Measurements from ENCODE around the gene ZFX. TPM values are rescaled to one million over a fixed set of nuclear protein-coding genes. Genes with fewer than 3 reads are reported as not detected.

ZFX gene
- polyA plus RNA-seq, 5 donors = 29.1 to 47.8 (median 33.3) TPM

DNA sequence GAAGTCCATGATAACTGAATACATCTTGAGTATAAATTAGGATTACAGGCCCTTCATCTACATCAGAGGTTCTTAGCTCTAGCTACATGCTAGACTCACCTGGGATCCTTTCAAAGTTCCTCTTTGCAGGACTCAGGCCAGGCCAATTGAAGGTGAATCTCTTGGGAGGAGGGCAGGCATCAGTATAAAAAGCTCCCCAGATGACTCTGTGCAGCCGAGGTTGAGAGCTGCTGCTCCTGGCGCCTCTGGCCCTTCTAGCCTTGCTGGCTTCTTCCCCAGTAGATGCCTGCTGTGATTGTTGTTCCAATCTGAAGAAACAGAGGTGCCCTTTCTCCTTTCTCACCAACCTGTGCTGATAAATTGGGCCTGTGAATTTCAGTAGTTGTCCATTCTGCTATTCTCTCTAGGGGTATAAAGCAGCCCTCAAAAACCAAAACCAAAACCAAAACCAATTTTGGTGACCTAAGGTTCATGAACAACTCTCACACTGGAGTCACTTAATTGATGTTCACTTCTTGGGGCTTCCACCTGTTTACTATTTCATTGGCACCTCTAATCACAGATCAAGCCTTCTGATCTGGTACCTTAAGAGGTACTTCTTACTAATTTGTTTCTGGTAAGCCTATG lies 85.7 kb downstream of the ZFX start:
- DNase-seq = no peak

GRCh38 chrX:24241822-24242648 lies 92.5 kb downstream of the ZFX start:
- DNase-seq = peak in 1 of 2 donors; percentile 31

DNA sequence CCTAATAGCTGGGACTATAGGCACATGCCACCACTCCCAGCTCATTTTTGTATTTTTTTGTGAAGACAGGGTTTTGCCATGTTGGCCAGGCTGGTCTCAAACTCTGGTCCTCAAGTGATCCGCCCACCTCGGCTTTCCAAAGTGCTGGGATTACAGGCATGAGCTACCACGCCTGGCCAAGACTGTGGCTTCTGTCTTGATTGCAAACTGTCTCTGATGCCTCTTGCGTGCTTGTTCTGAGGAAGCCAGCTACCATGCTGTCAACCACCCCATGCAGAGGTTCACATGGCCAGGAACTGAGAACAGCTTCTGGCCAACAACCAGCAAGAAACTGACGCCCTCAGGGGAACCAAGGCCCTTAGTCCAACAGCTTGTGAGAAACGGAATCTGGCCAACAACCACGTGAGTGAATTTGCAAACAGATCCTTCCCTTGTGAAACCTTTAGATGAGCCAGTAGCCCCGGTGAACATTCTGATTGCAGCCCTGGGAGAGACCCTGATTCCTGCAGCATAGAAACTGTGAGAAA lies 93.2 kb downstream of the ZFX start:
- DNase-seq = no peak

DNA sequence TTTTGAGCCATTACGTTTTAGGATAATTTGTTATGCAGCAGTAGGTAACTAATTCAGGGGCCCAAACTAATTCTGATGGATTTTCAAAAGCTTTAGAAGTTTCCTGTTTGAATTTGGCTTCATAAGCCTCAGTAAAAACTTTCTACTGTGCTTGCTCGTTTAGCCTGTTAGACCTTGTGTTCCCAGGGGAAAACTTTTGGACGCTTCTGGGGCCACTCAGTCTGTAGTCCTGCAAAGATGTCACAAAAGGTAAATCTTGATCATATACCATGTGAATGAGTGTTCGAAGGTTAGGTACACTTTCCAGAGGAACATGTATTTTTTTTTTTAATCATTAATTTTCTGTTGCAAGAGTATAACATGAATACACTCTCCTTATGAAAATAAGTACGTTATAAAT lies 93.7 kb downstream of the ZFX start:
- no peak for DNase-seq

DNA sequence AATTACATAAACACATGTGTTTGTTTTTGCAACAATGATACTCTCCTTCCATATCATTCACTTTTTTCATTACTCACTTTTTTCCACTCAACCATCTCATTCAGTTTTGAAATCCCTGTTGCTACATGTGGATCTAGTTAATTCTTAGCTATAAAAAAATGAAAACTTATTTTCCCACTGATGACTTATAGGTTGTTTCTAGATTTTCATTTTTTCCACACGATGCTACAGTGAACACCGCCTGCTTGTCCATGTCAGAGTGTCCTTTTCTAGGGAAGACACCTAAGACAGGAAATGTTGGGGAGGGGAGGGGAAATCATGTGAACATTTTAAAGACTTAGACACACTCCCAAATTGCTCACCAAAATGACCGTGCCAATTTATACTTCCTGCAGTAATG lies 94.2 kb downstream of the ZFX start:
- DNase-seq = no peak

- DNase-seq = no peak
Observed at GRCh38 chrX:24245202-24245601, 95.7 kb downstream of the ZFX start.

DNA sequence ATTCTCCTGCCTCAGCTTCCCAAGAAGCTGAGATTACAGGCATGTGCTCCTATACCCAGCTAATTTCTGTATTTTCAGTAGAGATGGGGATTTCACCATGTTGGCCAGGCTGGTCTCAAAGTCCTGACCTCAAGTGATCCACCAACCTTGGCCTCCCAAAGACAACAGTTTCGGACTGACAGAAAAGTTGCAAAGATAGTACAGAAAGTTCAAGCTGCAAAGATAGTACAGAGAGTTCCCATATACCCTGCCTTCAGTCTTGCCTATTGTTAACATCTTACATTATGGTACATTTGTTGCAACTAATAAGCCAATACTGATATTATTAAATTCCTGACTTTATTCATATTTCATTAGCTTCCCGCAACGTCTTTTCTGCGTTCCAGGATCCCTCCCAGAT lies 98.5 kb downstream of the ZFX start:
- DNase-seq = no peak

- no peak for DNase-seq
Observed at GRCh38 chrX:24253030-24253429, 103.5 kb downstream of the ZFX start.

DNA sequence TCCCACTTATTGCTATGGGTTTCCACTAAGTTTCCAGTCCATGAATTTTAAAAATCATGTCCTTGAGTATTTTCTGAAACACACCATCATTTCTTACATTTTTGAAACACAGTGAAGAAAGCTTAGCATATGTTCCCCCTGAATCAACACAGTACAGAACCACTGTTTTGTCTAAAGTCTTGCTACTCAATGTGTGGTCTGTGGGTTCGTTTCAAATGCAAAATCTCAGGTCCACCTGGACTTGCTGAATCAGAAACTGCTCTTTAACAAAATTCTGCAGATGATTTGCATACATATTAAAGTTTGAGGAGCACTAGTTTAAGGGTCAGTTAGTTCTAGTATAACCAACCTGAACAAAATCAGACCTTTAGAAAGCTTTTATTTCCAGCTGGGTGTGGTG lies 103.9 kb downstream of the ZFX start:
- no peak for DNase-seq

DNA sequence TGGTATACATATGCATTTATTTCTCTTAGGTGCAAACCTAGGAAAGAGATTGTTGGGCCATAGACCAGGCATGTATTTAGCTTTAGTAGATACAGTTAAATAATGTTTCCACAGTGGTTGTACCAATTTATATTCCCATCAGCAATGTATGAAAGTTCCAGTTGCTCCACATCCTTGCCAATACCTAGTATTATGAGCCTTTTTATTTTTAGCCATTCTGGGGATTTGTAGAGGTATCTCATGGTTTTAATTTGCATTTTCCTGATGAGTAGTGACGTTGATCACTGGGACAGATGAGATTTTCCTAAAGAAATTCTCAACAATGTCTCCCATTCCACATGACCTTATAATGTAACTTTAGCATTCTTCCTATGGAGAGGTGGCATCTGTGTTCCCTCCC lies 107.5 kb downstream of the ZFX start:
- DNase-seq = no peak

- peak in 1 of 2 donors; percentile 39 for DNase-seq
Observed at GRCh38 chrX:24259544-24260240, 110.2 kb downstream of the ZFX start.

- DNase-seq = peak in 1 of 2 donors; percentile 18
Observed at GRCh38 chrX:24260842-24261550, 111.5 kb downstream of the ZFX start.

DNA sequence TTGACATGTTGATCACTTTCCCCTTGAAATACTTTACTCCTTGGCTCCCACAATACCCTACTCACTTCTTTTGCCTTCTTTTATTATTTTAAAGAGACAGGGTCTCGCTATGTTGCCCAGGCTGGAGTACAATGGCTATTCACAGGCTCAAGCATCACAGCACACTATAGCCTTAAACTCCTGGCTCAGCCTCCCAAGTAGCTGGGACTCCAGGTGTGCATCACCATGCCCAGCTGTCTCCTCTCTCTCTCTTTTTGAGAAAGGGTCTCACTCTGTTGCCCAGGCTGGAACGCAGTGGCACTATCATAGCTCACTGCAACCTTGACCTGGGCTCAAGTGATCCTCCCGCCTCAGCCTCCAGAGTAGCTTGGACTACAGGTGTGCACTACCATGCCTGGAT lies 112.8 kb downstream of the ZFX start:
- DNase-seq = no peak

DNA sequence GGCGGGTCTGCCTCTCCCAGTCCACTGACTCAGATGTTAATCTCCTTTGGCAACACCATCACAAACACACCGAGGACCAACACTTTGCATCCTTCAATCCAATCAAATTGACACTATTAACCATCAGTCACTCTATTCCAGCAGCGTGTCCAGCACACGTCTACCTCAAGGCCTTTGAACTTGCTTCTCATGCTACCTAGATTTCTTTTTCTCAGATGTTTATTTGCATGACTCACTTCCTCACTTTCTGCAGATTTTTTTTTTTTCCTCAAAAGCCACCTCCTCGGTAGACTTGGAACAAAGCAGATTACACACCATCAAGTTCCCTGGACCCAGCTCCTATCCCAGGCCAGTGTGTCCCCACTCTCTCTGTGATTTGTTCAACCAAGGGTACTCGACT lies 114.9 kb downstream of the ZFX start:
- DNase-seq = no peak

Other genes with a start within 250 kb of the ZFX start
- 10 to 100 TPM; 16.8 to 23.6 (median 21.6) TPM for gene APOO, start 241.8 kb upstream of the ZFX start, polyA plus RNA-seq (ENCODE audit: insufficient read depth in 1 of 5, insufficient read length in 5 of 5, low replicate concordance in 1 of 5)
- under 1 TPM in 2 of 5 donors, not detected in 3; 0.10 to 0.18 TPM for gene CXorf58, start 241.7 kb upstream of the ZFX start, polyA plus RNA-seq (ENCODE audit: insufficient read depth in 1 of 5, insufficient read length in 5 of 5, low replicate concordance in 1 of 5)
- gene KLHL15, start 122.5 kb upstream of the ZFX start, polyA plus RNA-seq (ENCODE audit: insufficient read depth in 1 of 5, insufficient read length in 5 of 5, low replicate concordance in 1 of 5) = 10 to 100 TPM; 10.1 to 15.9 (median 14.0) TPM
- 100 to 1,000 TPM; 170 to 240 (median 223) TPM for gene EIF2S3, start 94.8 kb upstream of the ZFX start, polyA plus RNA-seq (ENCODE audit: insufficient read depth in 1 of 5, insufficient read length in 5 of 5, low replicate concordance in 1 of 5)
- not detected for gene SUPT20HL2, start 164.3 kb downstream of the ZFX start, polyA plus RNA-seq (ENCODE audit: insufficient read depth in 1 of 5, insufficient read length in 5 of 5, low replicate concordance in 1 of 5)
- under 1 TPM in 1 of 5 donors, not detected in 4; 0.05 TPM for gene SUPT20HL1, start 210.9 kb downstream of the ZFX start, polyA plus RNA-seq (ENCODE audit: insufficient read depth in 1 of 5, insufficient read length in 5 of 5, low replicate concordance in 1 of 5)